Astrocyte (in vitro differentiated cells and primary cell): ENCODE data around the gene MDK. TPM values are rescaled to one million over a fixed set of nuclear protein-coding genes. Genes with fewer than 3 reads are reported as not detected.

ENCODE experiments used
- DNase-seq: peaks from one replicate; pipeline ENCODE4 v3.0.0-alpha.2; 2010; ENCODE audit warnings: low read depth
- FAIRE-seq: peaks from 2 replicates; lab custom pipeline; 2011; peaks lifted over from hg19 to GRCh38; lab: Jason Lieb, UNC
- H2AFZ ChIP-seq: 2 replicates; pipeline ENCODE4 v1.6.0; 2012; ENCODE audit warnings: low read depth, low read length, inconsistent platforms
- H3K27ac ChIP-seq: 2 replicates; pipeline ENCODE4 v1.5.1; 2011; ENCODE audit warnings: low read depth, low read length, inconsistent platforms
- H3K27me3 ChIP-seq: 2 replicates; pipeline ENCODE4 v1.6.0; 2011; ENCODE audit warnings: low read length, inconsistent platforms; ENCODE audit not compliant: insufficient read depth
- H3K36me3 ChIP-seq: 2 replicates; pipeline ENCODE4 v1.5.1; 2011; ENCODE audit warnings: low read length, inconsistent platforms; ENCODE audit not compliant: insufficient read depth
- H3K4me1 ChIP-seq: 2 replicates; pipeline ENCODE4 v1.5.1; 2011; ENCODE audit warnings: low read length, inconsistent platforms; ENCODE audit not compliant: insufficient read depth
- H3K4me2 ChIP-seq: 2 replicates; pipeline ENCODE4 v1.6.0; 2012; ENCODE audit warnings: low read length, inconsistent platforms
- H3K4me3 ChIP-seq: 2 replicates; pipeline ENCODE4 v1.5.1; 2011; ENCODE audit warnings: low read depth, mild to moderate bottlenecking, low read length, inconsistent platforms; ENCODE audit not compliant: insufficient read depth
- H3K79me2 ChIP-seq: 2 replicates; pipeline ENCODE4 v1.6.0; 2012; ENCODE audit warnings: mild to moderate bottlenecking, low read length, inconsistent platforms; ENCODE audit not compliant: insufficient read depth
- H3K9ac ChIP-seq: 2 replicates; pipeline ENCODE4 v1.6.0; 2012; ENCODE audit warnings: mild to moderate bottlenecking, low read length, inconsistent platforms
- H3K9me3 ChIP-seq: 2 replicates; pipeline ENCODE4 v1.5.1; 2012; ENCODE audit warnings: low read depth, mild to moderate bottlenecking, low read length, inconsistent platforms; ENCODE audit not compliant: insufficient read depth
- H4K20me1 ChIP-seq: 2 replicates; pipeline ENCODE4 v1.6.0; 2012; ENCODE audit warnings: low read length, inconsistent platforms; ENCODE audit not compliant: insufficient read depth
- H3K27ac Mint-ChIP-seq: one replicate; pipeline ENCODE4 v1.8.0; 2021; ENCODE audit warnings: mild to moderate bottlenecking, mixed read lengths; ENCODE audit not compliant: unreplicated experiment
- H3K27me3 Mint-ChIP-seq: one replicate; pipeline ENCODE4 v1.8.0; 2021; ENCODE audit warnings: low read depth, mixed read lengths; ENCODE audit not compliant: unreplicated experiment
- H3K36me3 Mint-ChIP-seq: one replicate; pipeline ENCODE4 v1.8.0; 2021; ENCODE audit warnings: low read depth, mixed read lengths; ENCODE audit not compliant: unreplicated experiment
- H3K4me1 Mint-ChIP-seq: one replicate; pipeline ENCODE4 v1.8.0; 2021; ENCODE audit warnings: low read depth, mixed read lengths; ENCODE audit not compliant: unreplicated experiment
- H3K4me3 Mint-ChIP-seq: one replicate; pipeline ENCODE4 v1.8.0; 2021; ENCODE audit warnings: mild to moderate bottlenecking, moderate library complexity, mixed read lengths; ENCODE audit not compliant: unreplicated experiment
- H3K9me3 Mint-ChIP-seq: one replicate; pipeline ENCODE4 v1.8.0; 2021; ENCODE audit warnings: mild to moderate bottlenecking, mixed read lengths; ENCODE audit not compliant: unreplicated experiment
- EZH2 ChIP-seq: IDR thresholded peaks from 2 replicates; pipeline ENCODE4 v1.6.1; 2012; ENCODE audit warnings: mild to moderate bottlenecking, low read length, inconsistent platforms; ENCODE audit not compliant: insufficient read depth
- total RNA-seq: library from RNA; stranded (reverse); gene quantifications from 2 replicates; pipeline ENCODE4 v1.2.1, GENCODE V29; 2021
- TF ChIP-seq, protein P1 (sequence below): IDR thresholded peaks from 2 replicates; pipeline ENCODE4 v1.5.1; 2011; ENCODE audit warnings: low read depth, mild to moderate bottlenecking, inconsistent platforms, low read length, moderate library complexity; ENCODE audit not compliant: insufficient read depth

Gene MDK
- total RNA-seq, 1 donor from 2014 or later, result 325 TPM

DNA sequence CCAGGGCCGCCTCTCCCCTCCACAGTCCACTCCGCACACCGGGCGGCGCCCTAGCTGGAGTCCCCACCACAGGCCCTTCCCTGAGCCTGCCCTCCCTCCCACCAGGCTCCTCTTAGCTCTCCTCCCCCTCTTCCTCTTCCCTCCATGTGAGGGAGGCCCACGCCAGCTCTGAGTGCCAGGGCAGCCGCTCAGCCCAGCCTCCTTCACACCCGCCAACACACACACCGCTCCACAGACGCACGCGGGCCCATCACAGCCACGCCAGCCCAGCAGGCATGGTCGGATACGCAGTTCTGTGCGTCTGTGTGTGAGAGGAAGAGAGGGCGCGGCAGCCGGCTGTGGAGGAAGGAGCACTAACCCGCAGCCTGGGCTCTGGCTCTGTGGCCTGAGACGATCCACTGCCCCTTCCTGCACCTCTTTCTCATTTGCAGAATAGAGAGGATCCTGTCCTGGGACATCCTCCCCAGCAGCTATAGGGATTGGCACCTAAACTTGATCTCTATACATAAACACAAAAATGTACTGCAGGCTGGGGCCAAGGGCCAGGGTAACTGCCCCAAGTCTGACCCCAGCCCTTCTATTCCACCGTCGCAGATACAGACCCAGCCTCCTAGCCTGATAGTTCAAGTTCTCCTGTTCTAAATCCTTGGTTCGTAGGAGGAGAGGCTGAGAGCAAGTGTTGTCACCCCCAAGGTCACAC is 6.6 kb downstream of the MDK start:
- TF ChIP-seq, protein P1, sequence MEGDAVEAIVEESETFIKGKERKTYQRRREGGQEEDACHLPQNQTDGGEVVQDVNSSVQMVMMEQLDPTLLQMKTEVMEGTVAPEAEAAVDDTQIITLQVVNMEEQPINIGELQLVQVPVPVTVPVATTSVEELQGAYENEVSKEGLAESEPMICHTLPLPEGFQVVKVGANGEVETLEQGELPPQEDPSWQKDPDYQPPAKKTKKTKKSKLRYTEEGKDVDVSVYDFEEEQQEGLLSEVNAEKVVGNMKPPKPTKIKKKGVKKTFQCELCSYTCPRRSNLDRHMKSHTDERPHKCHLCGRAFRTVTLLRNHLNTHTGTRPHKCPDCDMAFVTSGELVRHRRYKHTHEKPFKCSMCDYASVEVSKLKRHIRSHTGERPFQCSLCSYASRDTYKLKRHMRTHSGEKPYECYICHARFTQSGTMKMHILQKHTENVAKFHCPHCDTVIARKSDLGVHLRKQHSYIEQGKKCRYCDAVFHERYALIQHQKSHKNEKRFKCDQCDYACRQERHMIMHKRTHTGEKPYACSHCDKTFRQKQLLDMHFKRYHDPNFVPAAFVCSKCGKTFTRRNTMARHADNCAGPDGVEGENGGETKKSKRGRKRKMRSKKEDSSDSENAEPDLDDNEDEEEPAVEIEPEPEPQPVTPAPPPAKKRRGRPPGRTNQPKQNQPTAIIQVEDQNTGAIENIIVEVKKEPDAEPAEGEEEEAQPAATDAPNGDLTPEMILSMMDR, result no peak
- TF ChIP-seq EZH2, result no peak
- no peak overlapping the region for H3K4me3 ChIP-seq
- DNase-seq (no peak), FAIRE-seq (no peak)
- Mint-ChIP-seq H3K4me3 (no peak overlapping the region), H3K27ac (peak overlapping the region; percentile 23), H3K9me3 (no peaks in the 10 kb centered on the region), H3K4me1 (no peaks in the 10 kb centered on the region), H3K36me3 (no peaks in the 10 kb centered on the region), H3K27me3 (peaks cover 34% of the 10 kb centered on the region)
- no peaks in the 10 kb centered on the region for H3K36me3 ChIP-seq
- H3K27ac ChIP-seq, result no peak overlapping the region
- H4K20me1 ChIP-seq, result peaks cover 31% of the 10 kb centered on the region
- H3K27me3 ChIP-seq, result peaks cover 27% of the 10 kb centered on the region
- no peak overlapping the region for H3K4me2 ChIP-seq
- peaks cover 1% of the 10 kb centered on the region for H3K79me2 ChIP-seq
- H3K9ac ChIP-seq, result no peak overlapping the region
- no peaks in the 10 kb centered on the region for H3K9me3 ChIP-seq
- H2AFZ ChIP-seq, result no peak overlapping the region
- peaks cover 16% of the 10 kb centered on the region for H3K4me1 ChIP-seq

DNA sequence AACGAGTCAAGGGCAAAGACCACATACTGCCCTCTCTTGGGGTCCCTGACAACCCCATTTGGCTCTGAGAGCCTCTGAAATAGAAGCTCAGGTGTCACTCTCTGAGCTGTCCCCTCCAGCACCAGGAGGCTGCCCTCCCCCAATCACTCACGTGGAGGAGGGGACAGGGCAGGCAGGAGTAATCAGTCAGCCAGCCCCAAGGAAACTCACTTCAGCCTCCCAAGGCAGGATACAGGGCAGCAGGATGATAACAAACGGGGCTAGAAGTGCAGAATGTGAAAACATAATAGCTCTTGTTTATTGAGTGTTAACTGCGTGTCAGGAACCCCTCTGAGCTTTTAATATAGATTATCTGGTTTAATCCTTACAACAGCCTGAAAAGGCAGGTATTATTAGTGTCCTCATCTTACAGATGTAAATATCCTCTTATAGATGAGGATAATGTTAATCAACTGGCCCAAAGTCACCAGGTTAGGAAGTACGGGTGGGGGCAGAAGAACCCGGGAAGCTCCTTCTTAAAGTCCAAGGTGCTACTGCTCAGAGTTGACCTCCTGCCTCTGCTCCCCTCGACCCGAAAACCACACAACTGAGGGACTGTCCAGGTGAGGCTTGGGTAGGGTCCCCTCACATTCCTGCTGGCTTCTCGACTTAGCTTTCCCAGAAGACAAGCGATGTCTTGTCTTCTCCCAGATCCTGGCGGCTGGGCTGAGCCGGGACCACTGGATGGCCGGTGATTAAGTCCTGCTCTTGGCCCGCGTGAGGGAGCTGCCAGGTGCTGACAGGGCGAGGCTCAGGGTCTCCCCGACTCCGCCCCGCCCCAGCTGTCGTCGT is 7.4 kb downstream of the MDK start:
- Histone ChIP-seq H3K4me3 (peak overlapping the region; percentile 57), H2AFZ (peak overlapping the region; percentile 54), H3K9ac (no peak overlapping the region), H3K36me3 (no peaks in the 10 kb centered on the region), H3K4me1 (peaks cover 16% of the 10 kb centered on the region), H3K79me2 (no peaks in the 10 kb centered on the region), H3K9me3 (no peaks in the 10 kb centered on the region), H3K4me2 (peak overlapping the region; percentile 91), H3K27me3 (peaks cover 27% of the 10 kb centered on the region), H3K27ac (no peak overlapping the region), H4K20me1 (peaks cover 32% of the 10 kb centered on the region)
- no peak overlapping the region for H3K27ac Mint-ChIP-seq
- H3K9me3 Mint-ChIP-seq, result no peaks in the 10 kb centered on the region
- H3K4me3 Mint-ChIP-seq, result peak overlapping the region; percentile 34
- DNase-seq (no peak), FAIRE-seq (no peak)
- peaks cover 34% of the 10 kb centered on the region for H3K27me3 Mint-ChIP-seq
- peak; percentile 28 for TF ChIP-seq EZH2
- TF ChIP-seq, protein P1, result no peak
- H3K36me3 Mint-ChIP-seq, result no peaks in the 10 kb centered on the region
- H3K4me1 Mint-ChIP-seq, result no peaks in the 10 kb centered on the region
